A549 (cell line): ENCODE results near the gene IGF1. TPM values are rescaled to one million over a fixed set of nuclear protein-coding genes. Genes with fewer than 3 reads are reported as not detected.

Experiments
- ATAC-seq, 2 experiments: fragments of 200-7000 bp in 1 of 2; fragments of >200 bp in 1 of 2; cut with Nextera tagmentation in 1 of 2; cut with Tn5 transposase in 1 of 2; 3 replicates each; pipeline versions ENCODE4 v1.8.0 to v1.9.1; 2018 to 2020; ENCODE audit warnings: mild to moderate bottlenecking in 1 of 2, moderate library complexity in 1 of 2
- CTCF ChIA-PET: fragments of 300-600 bp; sonication (Branson Sonifier 250); formaldehyde crosslinking; extraction: SDS; loops from one replicate; lab custom pipeline; 2021; ENCODE audit warnings: antibody characterized with exemption, inconsistent platforms; lab: Yijun Ruan, JAX
- POLR2A ChIA-PET: fragments of 350-600 bp; formaldehyde crosslinking; extraction: SDS; loops from one replicate; lab custom pipeline; 2021; ENCODE audit warnings: antibody characterized with exemption, inconsistent platforms; lab: Yijun Ruan, JAX
- DNase-seq, 2 experiments: peaks; one replicate each; pipeline versions ENCODE4 v3.0.0 to v3.0.0-alpha.2; 2011 to 2016; ENCODE audit warnings: low read depth in 1 of 2, low spot score in 1 of 2
- FAIRE-seq: peaks from 2 replicates; lab custom pipeline; 2011; peaks lifted over from hg19 to GRCh38; lab: Jason Lieb, UNC
- H3K27ac ChIP-seq, 2 experiments: fragments of >200 bp; sonication (Bioruptor Twin); formaldehyde crosslinking; 3 replicates each; pipeline ENCODE4 v1.5.1; 2016 to 2017
- H3K4me1 ChIP-seq: fragments of >200 bp; sonication (Bioruptor Twin); formaldehyde crosslinking; 3 replicates; pipeline ENCODE4 v1.6.1; 2016
- H3K4me2 ChIP-seq: fragments of >200 bp; sonication (Bioruptor Twin); formaldehyde crosslinking; 3 replicates; pipeline ENCODE4 v1.6.1; 2016
- H3K4me3 ChIP-seq: fragments of >200 bp; sonication (Bioruptor Twin); formaldehyde crosslinking; 3 replicates; pipeline ENCODE4 v1.5.1; 2016
- H3K9me3 ChIP-seq: fragments of >200 bp; sonication (Bioruptor Twin); formaldehyde crosslinking; 3 replicates; pipeline ENCODE4 v1.6.1; 2016
- BCL3 ChIP-seq: fragments of >200 bp; sonication (Bioruptor Twin); formaldehyde crosslinking; IDR thresholded peaks from 3 replicates; pipeline ENCODE4 v1.6.1; 2016
- CBX2 ChIP-seq: fragments of 200-600 bp; sonication (generic); IDR thresholded peaks from 2 replicates; pipeline ENCODE4 v1.6.1; 2016; ENCODE audit warnings: low read depth, mild to moderate bottlenecking, borderline replicate concordance
- E2F6 ChIP-seq: IDR thresholded peaks from 2 replicates; pipeline ENCODE4 v1.6.1; 2012; ENCODE audit warnings: low read depth, borderline replicate concordance
- EHMT2 ChIP-seq: fragments of 200-600 bp; sonication (generic); IDR thresholded peaks from 2 replicates; pipeline ENCODE4 v1.6.1; 2016; ENCODE audit warnings: antibody characterized with exemption, low read depth, mild to moderate bottlenecking, moderate library complexity
- ESRRA ChIP-seq: fragments of 150-350 bp; IDR thresholded peaks from 2 replicates; pipeline ENCODE4 v1.6.1; 2014; ENCODE audit warnings: mild to moderate bottlenecking, low read length, borderline replicate concordance
- FOSB ChIP-seq: fragments of 250-450 bp; sonication (Bioruptor Pico); IDR thresholded peaks from 2 replicates; pipeline ENCODE4 v1.5.0; 2020; ENCODE audit warnings: mild to moderate bottlenecking, moderate library complexity
- FOSL2 ChIP-seq, 2 experiments: fragments of 450-650 bp in 1 of 2; fragments of >200 bp in 1 of 2; sonication (Bioruptor Twin) in 1 of 2; formaldehyde crosslinking; IDR thresholded peaks; 2 replicates each; pipeline versions ENCODE4 v1.5.0 to v1.6.1; 2016 to 2020; ENCODE audit warnings: mild to moderate bottlenecking in 1 of 2, moderate library complexity in 1 of 2
- GATA3 ChIP-seq: IDR thresholded peaks from 2 replicates; pipeline ENCODE4 v1.6.1; 2012; ENCODE audit warnings: borderline replicate concordance
- HES2 ChIP-seq: fragments of >200 bp; sonication (Bioruptor Twin); formaldehyde crosslinking; IDR thresholded peaks from 2 replicates; pipeline ENCODE4 v1.6.1; 2016
- HMGXB4 ChIP-seq: fragments of 250-450 bp; sonication (Bioruptor Pico); IDR thresholded peaks from 2 replicates; pipeline ENCODE4 v1.5.0; 2021; ENCODE audit warnings: mild to moderate bottlenecking, moderate library complexity, borderline replicate concordance
- HOXB13 ChIP-seq: fragments of 250-450 bp; sonication (Bioruptor Pico); IDR thresholded peaks from 2 replicates; pipeline ENCODE4 v1.5.0; 2020; ENCODE audit warnings: low read depth, mild to moderate bottlenecking, moderate library complexity
- JUN ChIP-seq, 2 experiments: fragments of >200 bp; sonication (Bioruptor Twin); formaldehyde crosslinking; IDR thresholded peaks; 2 replicates in 1 of 2; 3 replicates in 1 of 2; pipeline ENCODE4 v1.6.1; 2016 to 2017
- KDM5A ChIP-seq: fragments of 200-600 bp; sonication (generic); IDR thresholded peaks from 2 replicates; pipeline ENCODE4 v1.6.1; 2016; ENCODE audit warnings: antibody characterized with exemption, mild to moderate bottlenecking
- MAFK ChIP-seq: fragments of 450-650 bp; IDR thresholded peaks from 2 replicates; pipeline ENCODE4 v1.6.1; 2014; ENCODE audit not compliant: partially characterized antibody
- MAX ChIP-seq: IDR thresholded peaks from 2 replicates; pipeline ENCODE4 v1.6.1; 2012
- MAZ ChIP-seq: fragments of 150-350 bp; IDR thresholded peaks from 2 replicates; pipeline ENCODE4 v1.6.1; 2014; ENCODE audit warnings: antibody characterized with exemption, low read depth, low read length, borderline replicate concordance
- NFE2L2 ChIP-seq: fragments of 150-350 bp; conservative IDR thresholded peaks from 2 replicates; pipeline ENCODE4 v1.6.1; 2014; ENCODE audit warnings: low read length
- NPAS2 ChIP-seq: fragments of 250-450 bp; sonication (Bioruptor Pico); IDR thresholded peaks from 2 replicates; pipeline ENCODE4 v1.8.0; 2022; ENCODE audit warnings: mild to moderate bottlenecking, moderate library complexity, borderline replicate concordance
- NR3C1 ChIP-seq: fragments of >200 bp; sonication (Bioruptor Twin); formaldehyde crosslinking; IDR thresholded peaks from 3 replicates; pipeline ENCODE4 v1.6.1; 2017
- PHF8 ChIP-seq: fragments of 200-600 bp; sonication (generic); IDR thresholded peaks from 2 replicates; pipeline ENCODE4 v1.6.1; 2016; ENCODE audit warnings: low read depth, mild to moderate bottlenecking, antibody characterized with exemption, moderate library complexity, borderline replicate concordance
- POLR2A ChIP-seq: IDR thresholded peaks from 2 replicates; pipeline ENCODE4 v1.6.1; 2012; ENCODE audit warnings: mild to moderate bottlenecking, low read length
- RAD21 ChIP-seq, 2 experiments: fragments of >200 bp in 1 of 2; sonication (Bioruptor Twin) in 1 of 2; formaldehyde crosslinking in 1 of 2; IDR thresholded peaks in 1 of 2; conservative IDR thresholded peaks in 1 of 2; 2 replicates in 1 of 2; 3 replicates in 1 of 2; pipeline ENCODE4 v1.6.1; 2012 to 2018; ENCODE audit warnings: inconsistent platforms in 1 of 2
- RARB ChIP-seq: fragments of 250-450 bp; sonication (Bioruptor Pico); IDR thresholded peaks from 2 replicates; pipeline ENCODE4 v1.8.0; 2021; ENCODE audit warnings: mild to moderate bottlenecking, moderate library complexity
- REST ChIP-seq: fragments of 200-600 bp; sonication (generic); IDR thresholded peaks from 2 replicates; pipeline ENCODE4 v1.6.1; 2016; ENCODE audit warnings: antibody characterized with exemption, mild to moderate bottlenecking, moderate library complexity
- SMC3 ChIP-seq: fragments of >200 bp; sonication (Bioruptor Twin); formaldehyde crosslinking; IDR thresholded peaks from 3 replicates; pipeline ENCODE4 v1.6.1; 2018; ENCODE audit warnings: inconsistent platforms
- USF2 ChIP-seq: fragments of 450-650 bp; IDR thresholded peaks from 2 replicates; pipeline ENCODE4 v1.6.1; 2014; ENCODE audit warnings: antibody characterized with exemption
- ZC3H11A ChIP-seq: fragments of 450-650 bp; IDR thresholded peaks from 2 replicates; pipeline ENCODE4 v1.6.1; 2014; ENCODE audit warnings: antibody characterized with exemption, mild to moderate bottlenecking
- ZFP36 ChIP-seq: fragments of 450-650 bp; IDR thresholded peaks from 2 replicates; pipeline ENCODE4 v1.6.1; 2014; ENCODE audit warnings: borderline replicate concordance; ENCODE audit not compliant: partially characterized antibody
- WGBS: methylation state at CpG from one replicate; pipeline ENCODE4 v1.1.6; 2017; ENCODE audit errors: missing lambda C conversion rate; 5-methylcytosine and 5-hydroxymethylcytosine counted together
- polyA plus RNA-seq, 4 experiments: library from polyadenylated mRNA; depleted of rRNA in 3 of 4; stranded (reverse); fragments of >200 nt; fragmentation: RNase III in 1 of 4; extraction: RNeasy Plus Mini Kit Qiagen cat#74134 plus additional on column Dnase treatment in 1 of 4; gene quantifications; 2 replicates in 3 of 4; 3 replicates in 1 of 4; pipeline ENCODE4 v1.2.3, GENCODE V29; 2011 to 2017

Gene IGF1
- polyA plus RNA-seq, 2 of the 4 experiments (the other 2 are of a cell fraction) = 0.16 TPM; not detected in 1

- TF ChIP-seq MAX = no peak
- no peak for TF ChIP-seq HOXB13 (CRISPR knock-in tag)
- no peak for TF ChIP-seq ZFP36
Observed at GRCh38 chr12:102508052-102508451, 27.7 kb upstream of the IGF1 start (continued).

- Histone ChIP-seq H3K4me2 (no peak overlapping the region), H3K4me1 (no peaks in the 10 kb centered on the region), H3K4me3 (no peak overlapping the region), H3K27ac (no peak overlapping the region), H3K9me3 (no peaks in the 10 kb centered on the region)
- ATAC-seq (no peak), FAIRE-seq (no peak), DNase-seq (no peak)
- WGBS = 2% methylated on average over 2 of the region's 2 CpGs
- CTCF ChIA-PET = interaction anchor here (0.8 to 1.2 kb wide), 2 partner anchors 23 to 314 kb away, joined by 3 read pairs; no protein-coding TSS in a partner anchor
- POLR2A ChIA-PET = no interaction called here
- TF ChIP-seq SMC3 (no peak), EHMT2 (no peak), JUN (IDR thresholded peaks at IDR 0.05) (no peak), GATA3 (no peak), REST (no peak), RAD21 (conservative IDR thresholded peaks at IDR 0.05 in 1 of 2, IDR thresholded peaks at IDR 0.05 in 1 of 2) (no peak), ZFP36 (no peak), CBX2 (no peak), HMGXB4 (CRISPR knock-in tag) (no peak), MAZ (no peak), KDM5A (no peak), USF2 (no peak), RARB (CRISPR knock-in tag) (no peak)
Observed at GRCh38 chr12:102507301-102507700, 26.9 kb upstream of the IGF1 start.

- ChIA-PET CTCF (interaction anchor here (0.7 kb wide), 1 partner anchor 236 kb away, joined by 3 read pairs; no protein-coding TSS in a partner anchor), POLR2A (no interaction called here)
- WGBS = 81% methylated on average over 2 of the region's 2 CpGs
- H3K9me3 ChIP-seq = no peaks in the 10 kb centered on the region
- DNase-seq (no peak), FAIRE-seq (no peak), ATAC-seq (no peak)
- H3K4me3 ChIP-seq = no peak overlapping the region
- no peak overlapping the region for H3K27ac ChIP-seq
- H3K4me2 ChIP-seq = no peak overlapping the region
- H3K4me1 ChIP-seq = no peaks in the 10 kb centered on the region
- TF ChIP-seq BCL3 (no peak), ESRRA (no peak), FOSB (no peak), NFE2L2 (no peak), E2F6 (no peak), NR3C1 (no peak), PHF8 (no peak), ZC3H11A (no peak), CBX2 (no peak), NPAS2 (CRISPR knock-in tag) (no peak), FOSL2 (IDR thresholded peaks at IDR 0.05) (no peak), FOSL2 (CRISPR knock-in tag; IDR thresholded peaks at IDR 0.05) (no peak), JUN (IDR thresholded peaks at IDR 0.05) (no peak), RAD21 (conservative IDR thresholded peaks at IDR 0.05 in 1 of 2, IDR thresholded peaks at IDR 0.05 in 1 of 2) (no peak), MAX (no peak), HES2 (no peak), MAFK (no peak), POLR2A (no peak)
Observed at GRCh38 chr12:102504871-102505270, 24.5 kb upstream of the IGF1 start.
